Measurements from ENCODE around the gene PIK3CB.
"Not testable (repeated sequence)": the region's sequence is repeated elsewhere in the genome, so short reads cannot be mapped to it uniquely, and the experiment has no call there.

PIK3CB gene

GRCh38 chr3:138675393-138675792 lies 159.3 kb downstream of the PIK3CB start:
- DNase-seq, result no peak

- DNase-seq, result no peak
Measured at GRCh38 chr3:138673641-138674530, 160.8 kb downstream of the PIK3CB start.

- DNase-seq, result no peak
Measured at GRCh38 chr3:138670407-138670806, 164.3 kb downstream of the PIK3CB start.

GRCh38 chr3:138668107-138668506 lies 166.6 kb downstream of the PIK3CB start:
- DNase-seq, result no peak

GRCh38 chr3:138657508-138657907 lies 177.2 kb downstream of the PIK3CB start:
- no peak for DNase-seq

- no peak for DNase-seq
Measured at GRCh38 chr3:138653567-138653966, 181.2 kb downstream of the PIK3CB start.

GRCh38 chr3:138649134-138649533 lies 185.6 kb downstream of the PIK3CB start:
- no peak for DNase-seq

GRCh38 chr3:138646513-138646912 lies 188.2 kb downstream of the PIK3CB start:
- no peak for DNase-seq

- no peak for DNase-seq
Measured at GRCh38 chr3:138646008-138646407, 188.7 kb downstream of the PIK3CB start.

- DNase-seq, result no peak
Measured at GRCh38 chr3:138642927-138643253, 191.8 kb downstream of the PIK3CB start.

GRCh38 chr3:138642226-138642926 lies 192.4 kb downstream of the PIK3CB start:
- DNase-seq, result no peak

GRCh38 chr3:138640537-138640936 lies 194.2 kb downstream of the PIK3CB start:
- no peak for DNase-seq

GRCh38 chr3:138638641-138639040 lies 196.1 kb downstream of the PIK3CB start:
- DNase-seq, result no peak

- no peak for DNase-seq
Measured at GRCh38 chr3:138629526-138629925, 205.2 kb downstream of the PIK3CB start.

GRCh38 chr3:138625707-138626365 lies 208.9 kb downstream of the PIK3CB start:
- DNase-seq, result no peak

GRCh38 chr3:138624518-138624917 lies 210.2 kb downstream of the PIK3CB start:
- DNase-seq, result no peak

GRCh38 chr3:138620431-138620830 lies 214.3 kb downstream of the PIK3CB start:
- no peak for DNase-seq

- DNase-seq, result no peak
Measured at GRCh38 chr3:138615462-138615861, 219.3 kb downstream of the PIK3CB start.

- no peak for DNase-seq
Measured at GRCh38 chr3:138609898-138610266, 224.8 kb downstream of the PIK3CB start.

GRCh38 chr3:138608322-138609135 lies 226.2 kb downstream of the PIK3CB start, which contains the start of gene FAIM:
TSS of gene FAIM (plus strand) at chr3:138608771. CDS start at chr3:138619727, 10,956 bp downstream.
- no peak for DNase-seq

GRCh38 chr3:138604106-138604595 lies 230.6 kb downstream of the PIK3CB start:
- not testable (repeated sequence) for DNase-seq
